ENCODE measurements around the gene ZRANB3.
"Not testable (repeated sequence)": the region's sequence is repeated elsewhere in the genome, so short reads cannot be mapped to it uniquely, and the experiment has no call there.

The ZRANB3 gene

DNA sequence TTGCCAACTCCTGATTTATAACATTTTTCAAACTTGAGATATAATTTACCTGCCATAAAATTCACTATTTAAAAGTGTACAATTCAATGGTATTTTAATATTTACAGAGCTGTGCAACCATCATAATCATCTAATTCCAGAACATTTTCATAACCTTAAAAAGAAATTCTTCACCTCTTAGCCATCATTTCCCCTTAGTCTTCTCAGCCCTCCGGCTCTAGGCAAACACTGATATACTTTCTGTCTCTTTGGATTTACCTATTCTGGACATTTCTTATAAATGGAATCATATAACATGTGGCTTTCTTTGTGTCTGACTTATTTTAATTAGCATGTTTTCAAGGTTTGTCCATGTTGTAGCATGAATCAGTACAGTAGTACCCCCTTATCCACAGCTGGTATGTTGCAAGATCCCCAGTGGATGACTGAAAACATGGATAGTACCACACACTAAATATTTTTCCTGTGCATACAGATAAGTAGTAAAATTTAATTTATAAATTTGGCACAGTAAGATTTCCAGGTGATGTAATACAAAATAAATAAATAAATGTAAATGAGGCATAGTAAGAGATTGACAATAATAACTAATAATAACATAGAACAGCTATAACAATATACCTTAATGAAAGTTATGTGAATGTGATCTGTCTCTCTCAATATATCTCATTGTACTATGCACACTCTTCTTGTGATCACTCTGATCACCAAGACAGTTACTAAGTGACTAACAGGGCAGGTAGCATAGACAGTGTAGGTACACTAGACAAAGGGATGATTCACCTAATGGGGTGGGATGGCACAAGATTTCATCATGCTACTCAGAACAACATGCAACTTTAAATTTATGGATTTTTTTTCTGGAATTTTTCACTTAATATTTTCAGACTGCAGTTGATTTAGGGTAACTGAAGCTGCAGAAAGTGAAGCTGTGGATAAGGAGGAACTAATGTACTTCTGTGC, 405.8 kb downstream of the ZRANB3 start:
- no peak for DNase-seq (ENCODE audit: extremely low spot score)
- POLR2A ChIA-PET: interaction anchor here (0.6 kb wide), 1 partner anchor 74 kb away, joined by 4 read pairs; no protein-coding TSS in a partner anchor
- CTCF ChIA-PET: no interaction called here
- TF ChIP-seq ARNT (IDR thresholded peaks at IDR 0.05) (no peak), SP1 (IDR thresholded peaks at IDR 0.05) (no peak), ELF4 (IDR thresholded peaks at IDR 0.05) (no peak), ZNF384 (IDR thresholded peaks at IDR 0.05) (no peak), L3MBTL2 (conservative IDR thresholded peaks at IDR 0.05) (no peak), HDGF (IDR thresholded peaks at IDR 0.05; ENCODE audit: borderline replicate concordance) (no peak), TARDBP (IDR thresholded peaks at IDR 0.05) (no peak), SUZ12 (IDR thresholded peaks at IDR 0.05) (no peak), CTBP1 (IDR thresholded peaks at IDR 0.05; ENCODE audit: borderline replicate concordance) (no peak), LEF1 (IDR thresholded peaks at IDR 0.05; ENCODE audit: borderline replicate concordance) (no peak)
- TF ChIP-seq, protein P1, sequence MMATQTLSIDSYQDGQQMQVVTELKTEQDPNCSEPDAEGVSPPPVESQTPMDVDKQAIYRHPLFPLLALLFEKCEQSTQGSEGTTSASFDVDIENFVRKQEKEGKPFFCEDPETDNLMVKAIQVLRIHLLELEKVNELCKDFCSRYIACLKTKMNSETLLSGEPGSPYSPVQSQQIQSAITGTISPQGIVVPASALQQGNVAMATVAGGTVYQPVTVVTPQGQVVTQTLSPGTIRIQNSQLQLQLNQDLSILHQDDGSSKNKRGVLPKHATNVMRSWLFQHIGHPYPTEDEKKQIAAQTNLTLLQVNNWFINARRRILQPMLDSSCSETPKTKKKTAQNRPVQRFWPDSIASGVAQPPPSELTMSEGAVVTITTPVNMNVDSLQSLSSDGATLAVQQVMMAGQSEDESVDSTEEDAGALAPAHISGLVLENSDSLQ (IDR thresholded peaks at IDR 0.05): no peak

DNA sequence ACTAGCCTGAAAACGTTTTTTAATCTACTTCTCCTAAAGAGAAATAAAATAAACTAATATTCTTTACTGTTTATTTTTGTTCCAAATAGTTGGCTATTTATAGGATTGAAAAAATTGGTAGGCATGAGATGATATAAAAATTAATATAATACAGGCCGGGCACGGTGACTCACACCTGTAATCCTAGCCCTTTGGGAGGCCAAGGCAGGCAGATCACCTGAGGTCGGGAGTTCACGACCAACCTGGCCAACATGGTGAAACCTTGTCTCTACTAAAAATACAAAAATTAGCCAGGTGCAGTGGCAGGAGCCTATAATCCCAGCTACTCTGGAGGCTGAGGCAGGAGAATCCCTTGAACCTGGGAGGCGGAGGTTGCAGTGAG, 409.4 kb downstream of the ZRANB3 start:
- DNase-seq (ENCODE audit: extremely low spot score); POLR2A ChIA-PET; CTCF ChIA-PET: not testable (repeated sequence)

GRCh38 chr2:135121016-135121657, 409.9 kb downstream of the ZRANB3 start:
- no peak for DNase-seq (ENCODE audit: extremely low spot score)
- ChIA-PET CTCF (no interaction called here), POLR2A (no interaction called here)
- no peak for TF ChIP-seq ARNT (IDR thresholded peaks at IDR 0.05)
- TF ChIP-seq, protein P1 (IDR thresholded peaks at IDR 0.05): peak; percentile 77

- no peak for TF ChIP-seq SUZ12 (IDR thresholded peaks at IDR 0.05)
- DNase-seq (ENCODE audit: extremely low spot score): no peak
- ChIA-PET POLR2A (no interaction called here), CTCF (no interaction called here)
These were observed 411.4 kb downstream of the ZRANB3 start for GRCh38 chr2:135119582-135119981.

DNA sequence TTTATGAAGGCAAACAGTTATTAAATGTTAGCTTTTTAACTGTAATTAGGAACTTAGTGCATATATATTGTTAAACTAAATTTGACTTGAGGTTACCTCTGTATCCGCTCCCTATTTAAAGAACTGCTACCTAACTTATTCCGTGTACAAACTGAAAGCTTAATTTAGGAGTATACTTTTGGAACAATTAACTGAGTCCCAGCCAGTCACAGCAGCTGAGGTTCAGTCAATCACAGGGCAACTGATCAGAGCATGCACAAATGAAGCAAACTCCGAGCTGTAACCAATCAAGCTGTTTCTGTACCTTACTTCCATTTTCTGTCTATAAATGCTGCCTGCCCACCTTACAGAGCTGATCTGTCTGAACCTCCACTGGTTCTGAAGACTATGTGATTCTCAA, 417.7 kb downstream of the ZRANB3 start:
- CTCF ChIA-PET: no interaction called here
- POLR2A ChIA-PET: no interaction called here
- no peak for TF ChIP-seq SP1 (IDR thresholded peaks at IDR 0.05)
- no peak for TF ChIP-seq BHLHE40 (IDR thresholded peaks at IDR 0.05; ENCODE audit: borderline replicate concordance)
- no peak for TF ChIP-seq SUZ12 (IDR thresholded peaks at IDR 0.05)
- TF ChIP-seq CTBP1 (IDR thresholded peaks at IDR 0.05; ENCODE audit: borderline replicate concordance): no peak
- no peak for TF ChIP-seq ZNF384 (IDR thresholded peaks at IDR 0.05)
- TF ChIP-seq, protein P1 (IDR thresholded peaks at IDR 0.05): no peak
- no peak for DNase-seq (ENCODE audit: extremely low spot score)

DNA sequence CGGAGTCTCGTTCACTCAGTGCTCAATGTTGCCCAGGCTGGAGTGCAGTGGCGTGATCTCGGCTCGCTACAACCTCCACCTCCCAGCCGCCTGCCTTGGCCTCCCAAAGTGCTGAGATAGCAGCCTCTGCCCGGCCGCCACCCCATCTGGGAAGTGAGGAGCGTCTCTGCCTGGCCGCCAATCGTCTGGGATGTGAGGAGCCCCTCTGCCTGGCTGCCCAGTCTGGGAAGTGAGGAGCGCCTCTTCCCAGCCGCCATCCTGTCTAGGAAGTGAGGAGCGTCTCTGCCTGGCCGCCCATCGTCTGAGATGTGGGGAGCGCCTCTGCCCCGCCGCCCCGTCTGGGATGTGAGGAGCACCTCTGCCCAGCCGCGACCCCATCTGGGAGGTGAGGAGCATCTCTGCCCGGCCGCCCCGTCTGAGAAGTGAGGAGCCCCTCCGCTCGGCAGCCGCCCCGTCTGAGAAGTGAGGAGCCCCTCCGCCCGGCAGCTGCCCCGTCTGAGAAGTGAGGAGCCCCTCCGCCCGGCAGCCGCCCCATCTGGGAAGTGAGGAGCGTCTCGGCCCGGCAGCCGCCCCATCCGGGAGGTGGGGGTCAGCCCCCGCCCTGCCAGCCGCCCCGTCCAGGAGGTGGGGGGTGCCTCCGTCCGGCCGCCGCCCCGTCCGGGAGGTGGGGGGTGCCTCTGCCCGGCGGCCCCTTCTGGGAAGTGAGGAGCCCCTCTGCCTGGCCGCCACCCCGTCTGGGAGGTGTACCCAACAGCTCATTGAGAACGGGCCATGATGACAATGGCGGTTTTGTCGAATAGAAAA, 425.3 kb downstream of the ZRANB3 start:
- CTCF ChIA-PET; POLR2A ChIA-PET; DNase-seq (ENCODE audit: extremely low spot score): not testable (repeated sequence)

DNA sequence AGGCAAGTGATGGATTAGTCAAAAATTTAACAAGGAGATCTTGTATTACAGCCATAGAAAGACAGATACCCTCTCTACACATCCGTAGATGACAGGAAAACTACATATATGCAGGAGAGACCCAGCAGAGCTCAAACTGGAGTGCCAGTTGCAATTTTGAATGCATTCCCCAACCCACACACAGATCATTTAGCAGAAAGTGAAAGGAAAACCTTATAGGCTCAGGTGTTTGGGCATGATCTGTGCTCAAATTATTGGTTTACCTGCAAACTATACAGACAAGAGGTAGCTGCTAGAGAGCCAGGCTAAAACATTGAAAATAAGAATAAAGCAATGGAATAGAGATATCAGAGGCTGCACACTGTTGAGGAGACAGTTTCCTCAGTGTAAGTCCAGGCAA, 427.2 kb downstream of the ZRANB3 start:
- ChIA-PET CTCF (no interaction called here), POLR2A (no interaction called here)
- no peak for DNase-seq (ENCODE audit: extremely low spot score)
- TF ChIP-seq, protein P1 (IDR thresholded peaks at IDR 0.05): no peak
- TF ChIP-seq L3MBTL2 (conservative IDR thresholded peaks at IDR 0.05) (no peak), SUZ12 (IDR thresholded peaks at IDR 0.05) (no peak), FOXK2 (IDR thresholded peaks at IDR 0.05) (no peak), CTBP1 (IDR thresholded peaks at IDR 0.05; ENCODE audit: borderline replicate concordance) (no peak), LEF1 (IDR thresholded peaks at IDR 0.05; ENCODE audit: borderline replicate concordance) (no peak), ELF4 (IDR thresholded peaks at IDR 0.05) (no peak), FOXM1 (IDR thresholded peaks at IDR 0.05; ENCODE audit: borderline replicate concordance) (no peak), ZNF384 (IDR thresholded peaks at IDR 0.05) (no peak), HDGF (IDR thresholded peaks at IDR 0.05; ENCODE audit: borderline replicate concordance) (no peak), SP1 (IDR thresholded peaks at IDR 0.05) (no peak), TARDBP (IDR thresholded peaks at IDR 0.05) (no peak), ARNT (IDR thresholded peaks at IDR 0.05) (no peak), FOXA1 (IDR thresholded peaks at IDR 0.05) (no peak), BHLHE40 (IDR thresholded peaks at IDR 0.05; ENCODE audit: borderline replicate concordance) (no peak), NFRKB (IDR thresholded peaks at IDR 0.05) (no peak)

Data from HEK293T (cell line).